Gastroesophageal sphincter (tissue), 3 donors: ENCODE results near the gene CDC42BPB.

Source experiments
- CTCF ChIP-seq, 4 experiments: fragments of 200-600 bp in 2 of 4; fragments of 450-650 bp in 2 of 4; sonication (generic) in 1 of 4; IDR thresholded peaks; one replicate each; pipeline ENCODE4 v1.5.1; 2017 to 2019; ENCODE audit warnings: antibody characterized with exemption in 4 of 4, mild to moderate bottlenecking in 2 of 4, moderate library complexity in 2 of 4
- EP300 ChIP-seq: sonication (generic); formaldehyde crosslinking; IDR thresholded peaks from one replicate; pipeline ENCODE4 v1.6.1; 2017; ENCODE audit warnings: antibody characterized with exemption, mild to moderate bottlenecking
- POLR2A ChIP-seq, 2 donors: fragments of 450-650 bp; IDR thresholded peaks; one replicate each; pipeline ENCODE4 v1.6.1; 2017; ENCODE audit warnings: antibody characterized with exemption in 2 of 2, mild to moderate bottlenecking in 2 of 2, moderate library complexity in 1 of 2
- POLR2AphosphoS5 ChIP-seq: sonication (generic); formaldehyde crosslinking; IDR thresholded peaks from one replicate; pipeline ENCODE4 v1.6.1; 2017; ENCODE audit warnings: antibody characterized with exemption

- TF ChIP-seq CTCF (IDR thresholded peaks at IDR 0.05), result no peak
- no peak for TF ChIP-seq EP300
- TF ChIP-seq POLR2A (IDR thresholded peaks at IDR 0.05), result no peak
- TF ChIP-seq POLR2AphosphoS5, result no peak
Observed at GRCh38 chr14:103087343-103087835, 30.0 kb upstream of the CDC42BPB start.
